GM19452 (cell line): Measurements from ENCODE around the gene LEKR1.
"Not testable (repeated sequence)": the region's sequence is repeated elsewhere in the genome, so short reads cannot be mapped to it uniquely, and the experiment has no call there.

ENCODE experiments used
- ATAC-seq: cut with Tn5 transposase; IDR thresholded peaks from one replicate; pipeline ENCODE4 v1.9.1; 2021; ENCODE audit not compliant: unreplicated experiment

Gene LEKR1

GRCh38 chr3:156836701-156837100 is 10.5 kb downstream of the LEKR1 start:
- ATAC-seq, result no peak

GRCh38 chr3:156837115-156837514 is 11.0 kb downstream of the LEKR1 start:
- ATAC-seq, result no peak

GRCh38 chr3:156838035-156838434 is 11.9 kb downstream of the LEKR1 start:
- no peak for ATAC-seq

GRCh38 chr3:156840826-156841689 is 14.9 kb downstream of the LEKR1 start:
- no peak for ATAC-seq

GRCh38 chr3:156843071-156843808 is 17.1 kb downstream of the LEKR1 start:
- ATAC-seq, result no peak

GRCh38 chr3:156847752-156848448 is 21.7 kb downstream of the LEKR1 start:
- no peak for ATAC-seq

- peak; percentile 99 for ATAC-seq
Measured at GRCh38 chr3:156859578-156859977, 33.4 kb downstream of the LEKR1 start.

GRCh38 chr3:156860873-156861272 is 34.7 kb downstream of the LEKR1 start:
- ATAC-seq, result no peak

- no peak for ATAC-seq
Measured at GRCh38 chr3:156862338-156862737, 36.2 kb downstream of the LEKR1 start.

- ATAC-seq, result no peak
Measured at GRCh38 chr3:156865732-156866131, 39.6 kb downstream of the LEKR1 start.

- ATAC-seq, result no peak
Measured at GRCh38 chr3:156867174-156867573, 41.0 kb downstream of the LEKR1 start.

GRCh38 chr3:156867920-156868319 is 41.8 kb downstream of the LEKR1 start:
- no peak for ATAC-seq

GRCh38 chr3:156873906-156874305 is 47.8 kb downstream of the LEKR1 start:
- ATAC-seq, result no peak

- not testable (repeated sequence) for ATAC-seq
Measured at GRCh38 chr3:156879491-156879890, 53.3 kb downstream of the LEKR1 start.

GRCh38 chr3:156885761-156886160 is 59.6 kb downstream of the LEKR1 start:
- ATAC-seq, result no peak

- ATAC-seq, result no peak
Measured at GRCh38 chr3:156888176-156888575, 62.0 kb downstream of the LEKR1 start.

GRCh38 chr3:156888576-156888975 is 62.4 kb downstream of the LEKR1 start:
- ATAC-seq, result no peak

- no peak for ATAC-seq
Measured at GRCh38 chr3:156892701-156893100, 66.5 kb downstream of the LEKR1 start.

- not testable (repeated sequence) for ATAC-seq
Measured at GRCh38 chr3:156895374-156895773, 69.2 kb downstream of the LEKR1 start.

GRCh38 chr3:156897851-156898250 is 71.7 kb downstream of the LEKR1 start:
- not testable (repeated sequence) for ATAC-seq

- ATAC-seq, result no peak
Measured at GRCh38 chr3:156898296-156898880, 72.2 kb downstream of the LEKR1 start.
